HepG2 (cell line): ENCODE measurements around the gene SAPCD1. TPM values are rescaled to one million over a fixed set of nuclear protein-coding genes. Genes with fewer than 3 reads are reported as not detected.

Experiments used
- ATAC-seq: fragments of 200-7000 bp; cut with Tn5 transposase; 3 replicates; pipeline ENCODE4 v1.9.1; 2020; ENCODE audit warnings: mild to moderate bottlenecking, moderate library complexity
- BruUV-seq: library from RNA; stranded (reverse); fragments of 400-500 nt; replicated peaks from 2 replicates; lab custom pipeline; 2021; lab: Mats Ljungman, UMichigan
- CTCF ChIA-PET: fragments of 300-600 bp; formaldehyde crosslinking; extraction: SDS; loops from one replicate; lab custom pipeline; 2021; ENCODE audit warnings: low total read pairs, inconsistent platforms, low intra/inter-chr PET ratio; lab: Yijun Ruan, JAX
- POLR2A ChIA-PET: fragments of 350-600 bp; sonication (Branson Sonifier 250); formaldehyde crosslinking; loops from one replicate; lab custom pipeline; 2020; ENCODE audit warnings: antibody characterized with exemption, inconsistent platforms; lab: Yijun Ruan, JAX
- DNase-seq: peaks from one replicate; pipeline ENCODE4 v3.0.0-alpha.2; 2015; ENCODE audit warnings: low spot score
- FAIRE-seq: peaks from 3 replicates; lab custom pipeline; 2011; peaks lifted over from hg19 to GRCh38; lab: Jason Lieb, UNC
- H2AFZ ChIP-seq: one replicate; pipeline ENCODE4 v1.6.1; 2011; ENCODE audit warnings: low read length, inconsistent platforms
- H3K27ac ChIP-seq: fragments of 300-600 bp; 3 replicates; pipeline ENCODE4 v1.8.0; 2011; ENCODE audit warnings: mixed run types, mild to moderate bottlenecking, mixed read lengths, low read length, inconsistent platforms; ENCODE audit not compliant: insufficient read depth; ENCODE audit errors: extremely low read length
- H3K27me3 ChIP-seq, 2 experiments: fragments of 200-600 bp in 1 of 2; 2 replicates in 1 of 2; 3 replicates in 1 of 2; pipeline versions ENCODE4 v1.6.0 to v1.8.0; 2011; ENCODE audit warnings: low read length in 2 of 2, mild to moderate bottlenecking in 2 of 2, moderate library complexity in 2 of 2, inconsistent platforms in 1 of 2; ENCODE audit not compliant: insufficient read depth in 2 of 2, control insufficient read depth in 1 of 2
- H3K36me3 ChIP-seq, 2 experiments: fragments of 200-600 bp in 1 of 2; replicated peaks in 1 of 2; 2 replicates in 1 of 2; 3 replicates in 1 of 2; pipeline versions ENCODE4 v1.5.1 to v1.8.0; 2011; ENCODE audit warnings: low read length in 2 of 2, inconsistent platforms in 1 of 2; ENCODE audit not compliant: insufficient read depth in 2 of 2, control insufficient read depth in 1 of 2
- H3K4me1 ChIP-seq: 2 replicates; pipeline ENCODE4 v1.5.1; 2012; ENCODE audit warnings: low read length, inconsistent platforms; ENCODE audit not compliant: insufficient read depth
- H3K4me2 ChIP-seq: 2 replicates; pipeline ENCODE4 v1.6.0; 2011; ENCODE audit warnings: low read depth, low read length, inconsistent platforms
- H3K4me3 ChIP-seq, 3 experiments: fragments of 200-600 bp in 1 of 3; sonication (generic), shearing (Covaris generic) in 1 of 3; replicated peaks in 1 of 3; 2 replicates each; pipeline ENCODE4 v1.5.1; 2011 to 2016; ENCODE audit warnings: low read length in 3 of 3, inconsistent platforms in 2 of 3, low read depth in 2 of 3, mild to moderate bottlenecking in 2 of 3, control low read depth in 1 of 3, mixed read lengths in 1 of 3; ENCODE audit not compliant: insufficient read depth in 1 of 3
- H3K79me2 ChIP-seq: one replicate; pipeline ENCODE4 v1.6.1; 2011; ENCODE audit warnings: low read length, inconsistent platforms; ENCODE audit not compliant: insufficient read depth
- H3K9ac ChIP-seq: 2 replicates; pipeline ENCODE4 v1.6.0; 2011; ENCODE audit warnings: mild to moderate bottlenecking, low read depth, low read length, inconsistent platforms; ENCODE audit not compliant: insufficient read depth
- H3K9me3 ChIP-seq: 2 replicates; pipeline ENCODE4 v1.5.1; 2012; ENCODE audit warnings: mild to moderate bottlenecking, low read length
- H4K20me1 ChIP-seq: 2 replicates; pipeline ENCODE4 v1.6.0; 2011; ENCODE audit warnings: inconsistent platforms, mild to moderate bottlenecking, low read length, moderate library complexity; ENCODE audit not compliant: insufficient read depth
- ARNT2 ChIP-seq: sonication (generic); formaldehyde crosslinking; IDR thresholded peaks from 2 replicates; pipeline ENCODE4 v1.8.0; 2022; ENCODE audit warnings: mild to moderate bottlenecking, low read depth, missing genetic modification reagents, moderate library complexity
- ATF5 ChIP-seq: sonication (generic); formaldehyde crosslinking; IDR thresholded peaks from 2 replicates; pipeline ENCODE4 v1.4.0; 2020; ENCODE audit warnings: mild to moderate bottlenecking, low read depth, missing genetic modification reagents
- CEBPZ ChIP-seq: IDR thresholded peaks from 2 replicates; pipeline ENCODE4 v1.6.1; 2012; ENCODE audit warnings: low read length, improper control_type of control experiment
- GLI4 ChIP-seq: sonication (generic); formaldehyde crosslinking; IDR thresholded peaks from 2 replicates; pipeline ENCODE4 v1.5.1; 2020; ENCODE audit warnings: missing genetic modification reagents, mild to moderate bottlenecking, moderate library complexity, borderline replicate concordance
- HNF1B ChIP-seq: sonication (generic); formaldehyde crosslinking; IDR thresholded peaks from 2 replicates; pipeline ENCODE4 v1.5.1; 2020; ENCODE audit warnings: mild to moderate bottlenecking, moderate library complexity, missing genetic modification reagents
- IKZF1 ChIP-seq: fragments of 450-650 bp; IDR thresholded peaks from 2 replicates; pipeline ENCODE4 v1.7.1; 2016
- MAFK ChIP-seq, 2 experiments: IDR thresholded peaks in 1 of 2; conservative IDR thresholded peaks in 1 of 2; 2 replicates each; pipeline ENCODE4 v1.6.1; 2011; ENCODE audit warnings: improper control_type of control experiment in 2 of 2, low read length in 2 of 2
- RFXAP ChIP-seq: sonication (generic); formaldehyde crosslinking; IDR thresholded peaks from 2 replicates; pipeline ENCODE4 v1.4.0; 2020; ENCODE audit warnings: missing genetic modification reagents, borderline replicate concordance
- ZNF205 ChIP-seq: IDR thresholded peaks from 2 replicates; pipeline ENCODE4 v1.6.1; 2018; ENCODE audit warnings: missing biosample characterization, missing genetic modification reagents
- ZNF646 ChIP-seq: sonication (generic); formaldehyde crosslinking; IDR thresholded peaks from 2 replicates; pipeline ENCODE4 v1.9.0; 2021; ENCODE audit warnings: mild to moderate bottlenecking, missing genetic modification reagents
- ZNF850 ChIP-seq: sonication (generic); formaldehyde crosslinking; conservative IDR thresholded peaks from 2 replicates; pipeline ENCODE4 v1.9.0; 2021; ENCODE audit warnings: mild to moderate bottlenecking, missing genetic modification reagents
- WGBS: methylation state at CpG from one replicate; pipeline ENCODE4 v1.1.6; 2017; ENCODE audit warnings: low lambda C conversion rate; 5-methylcytosine and 5-hydroxymethylcytosine counted together
- in situ Hi-C: cut with HindIII; loops from 2 replicates; pipeline ENCODE4 v1.10.0; 2017; ENCODE audit warnings: low pct_unique_long_range_greater_than_20kb; ENCODE audit not compliant: extremely low pct_ligation_motif_present
- intact Hi-C: fragments of 100-400 bp; cut with micrococcal nuclease; formaldehyde crosslinking; loops from one replicate; pipeline ENCODE4 v1.10.0; 2022; ENCODE audit not compliant: unreplicated experiment
- polyA plus RNA-seq, 8 experiments: library from polyadenylated mRNA; depleted of rRNA in 3 of 8; stranded (reverse) in 7 of 8; unstranded in 1 of 8; fragments of >200 nt; fragmentation: Illumina TruSeq in 4 of 8; extraction: Trizol in 4 of 8; gene quantifications; 2 replicates each; pipeline versions ENCODE4 v1.2.1 to v1.2.3, GENCODE V29; 2011 to 2016; ENCODE audit warnings: low read depth in 4 of 8, missing spikeins in 1 of 8, mixed read lengths in 1 of 8; ENCODE audit not compliant: insufficient read depth in 1 of 8
- total RNA-seq, 5 experiments: library from RNA; depleted of rRNA; stranded (reverse); fragments of >200 nt; fragmentation: Illumina TruSeq; extraction: Trizol; gene quantifications; 2 replicates each; pipeline ENCODE4 v1.2.3, GENCODE V29; 2016; ENCODE audit warnings: low read depth in 1 of 5

SAPCD1 gene
- total and polyA plus RNA-seq, 2 of the 13 experiments (the other 11 are each of a cell fraction or from before 2014, with no cell fraction given) = 2.5 to 3.9 TPM

- no peak for TF ChIP-seq ZNF646
These were observed 1.1 kb downstream of the SAPCD1 start (continued) for GRCh38 chr6:31763619-31763940.

- Histone ChIP-seq H3K79me2 (no peaks in the 10 kb centered on the region), H3K9ac (no peak overlapping the region), H3K27ac (no peak overlapping the region), H3K4me2 (no peak overlapping the region), H3K9me3 (no peaks in the 10 kb centered on the region), H4K20me1 (no peaks in the 10 kb centered on the region), H3K27me3 (no peaks in the 10 kb centered on the region), H3K4me3 (no peak overlapping the region), H3K36me3 (peaks cover 0 to 2% of the 10 kb centered on the region in 2 experiments; a peak in 3 of 5 replicates), H2AFZ (no peak overlapping the region), H3K4me1 (peaks cover 47% of the 10 kb centered on the region)
- intact Hi-C loops (no loop called here), in situ Hi-C loops (no loop called here)
- ChIA-PET CTCF (no interaction called here), POLR2A (interaction anchor here (1.6 kb wide), 1 partner anchor 27 kb away, joined by 10 read pairs; the partner anchor contains the start of gene CLIC1)
- no TSS peak for BruUV-seq
- WGBS = 94% methylated on average over 4 of the region's 4 CpGs
- DNase-seq (no peak), FAIRE-seq (no peak), ATAC-seq (no peak)
- no peak for TF ChIP-seq ZNF205 (CRISPR knock-in tag)
- TF ChIP-seq ARNT2 (CRISPR knock-in tag) = no peak
- no peak for TF ChIP-seq CEBPZ
- TF ChIP-seq HNF1B (CRISPR knock-in tag) = no peak
- TF ChIP-seq MAFK (conservative IDR thresholded peaks at IDR 0.05 in 1 of 2, IDR thresholded peaks at IDR 0.05 in 1 of 2; ENCODE audit: low read length in 2 of 2) = no peak
- no peak for TF ChIP-seq IKZF1
- TF ChIP-seq RFXAP (CRISPR knock-in tag) = no peak
- TF ChIP-seq ZNF850 (CRISPR knock-in tag) = no peak
- TF ChIP-seq ATF5 (CRISPR knock-in tag) = no peak
- no peak for TF ChIP-seq GLI4 (CRISPR knock-in tag)
These were observed 1.7 kb downstream of the SAPCD1 start for GRCh38 chr6:31764198-31764597.
